H9 (cell line): ENCODE data around the gene SLC1A7. TPM values are rescaled to one million over a fixed set of nuclear protein-coding genes. Genes with fewer than 3 reads are reported as not detected.

Source experiments
- DNase-seq: peaks from one replicate; pipeline ENCODE4 v3.0.0-alpha.2; 2017
- H2AFZ ChIP-seq: one replicate; pipeline ENCODE4 v1.6.1; 2013; ENCODE audit warnings: mild to moderate bottlenecking, low read length, control low read depth, moderate library complexity
- H2AK5ac ChIP-seq: 2 replicates; pipeline ENCODE4 v1.6.1; 2013; ENCODE audit warnings: low read length, control low read depth, mixed read lengths; ENCODE audit not compliant: insufficient read length
- H2BK120ac ChIP-seq: one replicate; pipeline ENCODE4 v1.6.1; 2013; ENCODE audit warnings: low read depth, mild to moderate bottlenecking, low read length, control low read depth, inconsistent platforms; ENCODE audit not compliant: poor library complexity, severe bottlenecking
- H2BK12ac ChIP-seq: 2 replicates; pipeline ENCODE4 v1.6.1; 2013; ENCODE audit warnings: low read length, control low read depth, mixed read lengths, low read depth; ENCODE audit not compliant: insufficient read length
- H2BK15ac ChIP-seq: 2 replicates; pipeline ENCODE4 v1.6.1; 2013; ENCODE audit warnings: low read depth, low read length, control low read depth
- H2BK20ac ChIP-seq: one replicate; pipeline ENCODE4 v1.6.1; 2013; ENCODE audit warnings: low read depth, mild to moderate bottlenecking, low read length, control low read depth, inconsistent platforms; ENCODE audit not compliant: poor library complexity, severe bottlenecking
- H2BK5ac ChIP-seq: 2 replicates; pipeline ENCODE4 v1.6.1; 2013; ENCODE audit warnings: low read length, control low read depth, mixed read lengths; ENCODE audit not compliant: insufficient read length
- H3K14ac ChIP-seq: 2 replicates; pipeline ENCODE4 v1.6.1; 2013; ENCODE audit warnings: low read length, control low read depth; ENCODE audit not compliant: insufficient read depth
- H3K18ac ChIP-seq: 2 replicates; pipeline ENCODE4 v1.6.1; 2013; ENCODE audit warnings: low read depth, mild to moderate bottlenecking, mixed read lengths, low read length, control low read depth; ENCODE audit not compliant: insufficient read length
- H3K23ac ChIP-seq: 2 replicates; pipeline ENCODE4 v1.6.1; 2013; ENCODE audit warnings: low read length, control low read depth, mixed read lengths, low read depth; ENCODE audit not compliant: insufficient read length
- H3K23me2 ChIP-seq: 2 replicates; pipeline ENCODE4 v1.6.1; 2013; ENCODE audit warnings: low read depth, mild to moderate bottlenecking, mixed read lengths, low read length, control low read depth; ENCODE audit not compliant: insufficient read length, poor library complexity, severe bottlenecking
- H3K27ac ChIP-seq: 2 replicates; pipeline ENCODE4 v1.5.1; 2013; ENCODE audit warnings: low read length, control low read depth, mixed read lengths, low read depth; ENCODE audit not compliant: insufficient read length
- H3K27me3 ChIP-seq: 2 replicates; pipeline ENCODE4 v1.6.1; 2013; ENCODE audit warnings: low read length, control low read depth, inconsistent platforms; ENCODE audit not compliant: insufficient read depth
- H3K4ac ChIP-seq: 2 replicates; pipeline ENCODE4 v1.6.1; 2013; ENCODE audit warnings: low read depth, mild to moderate bottlenecking, control low read depth, inconsistent platforms, low read length, moderate library complexity
- H3K4me1 ChIP-seq: 2 replicates; pipeline ENCODE4 v1.6.1; 2013; ENCODE audit warnings: low read length, control low read depth, inconsistent platforms; ENCODE audit not compliant: insufficient read depth
- H3K4me2 ChIP-seq: 2 replicates; pipeline ENCODE4 v1.6.1; 2013; ENCODE audit warnings: low read length, control low read depth, mixed read lengths; ENCODE audit not compliant: insufficient read length, insufficient read depth
- H3K56ac ChIP-seq: 2 replicates; pipeline ENCODE4 v1.6.1; 2013; ENCODE audit warnings: low read depth, mild to moderate bottlenecking, mixed read lengths, low read length, control low read depth; ENCODE audit not compliant: insufficient read length
- H3K79me1 ChIP-seq: 2 replicates; pipeline ENCODE4 v1.6.1; 2013; ENCODE audit warnings: low read depth, mild to moderate bottlenecking, moderate library complexity, low read length, control low read depth, inconsistent platforms; ENCODE audit not compliant: insufficient read depth, poor library complexity, severe bottlenecking
- H3K79me2 ChIP-seq: 2 replicates; pipeline ENCODE4 v1.6.1; 2013; ENCODE audit warnings: low read length, control low read depth, inconsistent platforms; ENCODE audit not compliant: insufficient read depth
- H3K9ac ChIP-seq: 2 replicates; pipeline ENCODE4 v1.6.1; 2013; ENCODE audit warnings: low read length, control low read depth, mixed read lengths; ENCODE audit not compliant: insufficient read length; ENCODE audit errors: extremely low read depth
- H3K9me3 ChIP-seq: one replicate; pipeline ENCODE4 v1.6.1; 2013; ENCODE audit warnings: low read depth, low read length, inconsistent platforms; ENCODE audit not compliant: control insufficient read depth
- H3T11ph ChIP-seq: one replicate; pipeline ENCODE4 v1.6.1; 2013; ENCODE audit warnings: mild to moderate bottlenecking, low read length, control low read depth, inconsistent platforms
- H4K20me1 ChIP-seq: one replicate; pipeline ENCODE4 v1.6.1; 2013; ENCODE audit not compliant: control insufficient read depth, insufficient read length, insufficient read depth
- H4K5ac ChIP-seq: 2 replicates; pipeline ENCODE4 v1.6.1; 2013; ENCODE audit warnings: low read depth, mild to moderate bottlenecking, mixed read lengths, low read length, control low read depth; ENCODE audit not compliant: insufficient read length
- H4K8ac ChIP-seq: replicated peaks from 2 replicates; pipeline ENCODE4 v1.6.1; 2013; ENCODE audit warnings: low read length, control low read depth, mixed read lengths, low read depth; ENCODE audit not compliant: insufficient read length
- H4K91ac ChIP-seq: 2 replicates; pipeline ENCODE4 v1.6.1; 2013; ENCODE audit warnings: low read depth, mild to moderate bottlenecking, moderate library complexity, mixed read lengths, low read length, control low read depth; ENCODE audit not compliant: insufficient read length
- H3K27ac Mint-ChIP-seq, 3 experiments: 2 replicates in 2 of 3; 3 replicates in 1 of 3; pipeline ENCODE4 v1.8.0; 2020 to 2021; ENCODE audit warnings: mixed read lengths in 3 of 3, mild to moderate bottlenecking in 1 of 3, moderate library complexity in 1 of 3
- H3K27me3 Mint-ChIP-seq: 2 replicates; pipeline ENCODE4 v1.8.0; 2021; ENCODE audit warnings: low read depth, mild to moderate bottlenecking, moderate library complexity, mixed read lengths
- H3K36me3 Mint-ChIP-seq, 3 experiments: 2 replicates in 2 of 3; 3 replicates in 1 of 3; pipeline ENCODE4 v1.8.0; 2020 to 2021; ENCODE audit warnings: low read depth in 3 of 3, mixed read lengths in 3 of 3; ENCODE audit not compliant: insufficient read depth in 1 of 3
- H3K4me1 Mint-ChIP-seq, 2 experiments: 2 replicates each; pipeline ENCODE4 v1.8.0; 2020; ENCODE audit warnings: mixed read lengths in 2 of 2
- H3K4me3 Mint-ChIP-seq, 2 experiments: 2 replicates in 1 of 2; 3 replicates in 1 of 2; pipeline ENCODE4 v1.8.0; 2020 to 2021; ENCODE audit warnings: mild to moderate bottlenecking in 2 of 2, mixed read lengths in 2 of 2, moderate library complexity in 1 of 2
- H3K9me3 Mint-ChIP-seq, 2 experiments: 2 replicates in 1 of 2; 3 replicates in 1 of 2; pipeline ENCODE4 v1.8.0; 2020; ENCODE audit warnings: mild to moderate bottlenecking in 2 of 2, mixed read lengths in 2 of 2, moderate library complexity in 1 of 2
- WGBS: extraction: QIAGEN DNeasy Blood & Tissue Kit; methylation state at CpG from one replicate; pipeline ENCODE4 v1.1.7; 2013; ENCODE audit warnings: missing lambda C conversion rate, low lambda C conversion rate, mixed read lengths; ENCODE audit not compliant: insufficient read length; ENCODE audit errors: extremely low coverage; 5-methylcytosine and 5-hydroxymethylcytosine counted together
- total RNA-seq: library from RNA; stranded (reverse); gene quantifications from 2 replicates; pipeline ENCODE4 v1.2.1, GENCODE V29; 2021
- TF ChIP-seq, protein P1 (sequence below): fragments of 200-600 bp; sonication (generic); conservative IDR thresholded peaks from 3 replicates; pipeline ENCODE4 v1.8.0; 2021; ENCODE audit warnings: antibody characterized with exemption, mild to moderate bottlenecking

The SLC1A7 gene
- total RNA-seq, 1 experiment from 2014 or later = not detected

DNA sequence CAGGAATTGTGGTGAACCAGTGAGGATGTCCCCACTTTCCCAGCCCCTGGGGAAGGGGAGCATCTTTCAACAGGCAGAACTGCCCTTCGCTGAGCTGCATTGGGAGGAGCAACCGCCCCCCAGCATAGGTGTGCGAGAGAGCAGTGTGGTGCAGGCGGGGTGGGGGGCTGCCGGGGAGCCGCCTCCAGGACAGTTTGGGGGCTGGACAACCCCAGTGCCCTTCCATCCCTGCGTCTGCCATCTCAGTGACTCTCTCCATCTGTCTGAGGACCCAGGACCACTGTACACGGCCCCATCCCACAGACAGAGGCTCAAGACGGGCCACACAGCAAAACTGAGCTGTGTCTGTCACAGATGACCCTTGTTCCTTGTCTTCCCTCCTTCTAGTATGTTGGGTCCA, 66.3 kb downstream of the SLC1A7 start:
- no peak overlapping the region for H2BK12ac ChIP-seq
- Mint-ChIP-seq H3K4me1 (peaks cover 0 to 12% of the 10 kb centered on the region in 2 experiments; a peak in 2 of 4 replicates), H3K36me3 (no peaks in the 10 kb centered on the region), H3K27me3 (no peaks in the 10 kb centered on the region; the same call in none of the 2 replicates), H3K9me3 (no peaks in the 10 kb centered on the region), H3K4me3 (no peak overlapping the region), H3K27ac (no peak overlapping the region)
- no peak overlapping the region for H3K14ac ChIP-seq
- no peaks in the 10 kb centered on the region for H3K79me1 ChIP-seq
- no peaks in the 10 kb centered on the region for H3K79me2 ChIP-seq
- peak; percentile 18 for DNase-seq
- H3K9me3 ChIP-seq = no peaks in the 10 kb centered on the region
- H3K56ac ChIP-seq = no peak overlapping the region
- H3K23me2 ChIP-seq = peaks cover 3% of the 10 kb centered on the region
- H2BK120ac ChIP-seq = no peak overlapping the region
- H3K27me3 ChIP-seq = no peaks in the 10 kb centered on the region
- no peak overlapping the region for H4K8ac ChIP-seq
- no peak overlapping the region for H3T11ph ChIP-seq
- H3K27ac ChIP-seq = no peak overlapping the region
- no peak overlapping the region for H2AFZ ChIP-seq
- H3K18ac ChIP-seq = no peak overlapping the region
- WGBS = no CpG with 5 or more reads among the region's 9 CpGs
- no peak overlapping the region for H2AK5ac ChIP-seq
- no peak overlapping the region for H2BK15ac ChIP-seq
- H3K23ac ChIP-seq = no peak overlapping the region
- H3K4me1 ChIP-seq = no peaks in the 10 kb centered on the region
- no peak overlapping the region for H2BK20ac ChIP-seq
- no peak overlapping the region for H4K91ac ChIP-seq
- TF ChIP-seq, protein P1, sequence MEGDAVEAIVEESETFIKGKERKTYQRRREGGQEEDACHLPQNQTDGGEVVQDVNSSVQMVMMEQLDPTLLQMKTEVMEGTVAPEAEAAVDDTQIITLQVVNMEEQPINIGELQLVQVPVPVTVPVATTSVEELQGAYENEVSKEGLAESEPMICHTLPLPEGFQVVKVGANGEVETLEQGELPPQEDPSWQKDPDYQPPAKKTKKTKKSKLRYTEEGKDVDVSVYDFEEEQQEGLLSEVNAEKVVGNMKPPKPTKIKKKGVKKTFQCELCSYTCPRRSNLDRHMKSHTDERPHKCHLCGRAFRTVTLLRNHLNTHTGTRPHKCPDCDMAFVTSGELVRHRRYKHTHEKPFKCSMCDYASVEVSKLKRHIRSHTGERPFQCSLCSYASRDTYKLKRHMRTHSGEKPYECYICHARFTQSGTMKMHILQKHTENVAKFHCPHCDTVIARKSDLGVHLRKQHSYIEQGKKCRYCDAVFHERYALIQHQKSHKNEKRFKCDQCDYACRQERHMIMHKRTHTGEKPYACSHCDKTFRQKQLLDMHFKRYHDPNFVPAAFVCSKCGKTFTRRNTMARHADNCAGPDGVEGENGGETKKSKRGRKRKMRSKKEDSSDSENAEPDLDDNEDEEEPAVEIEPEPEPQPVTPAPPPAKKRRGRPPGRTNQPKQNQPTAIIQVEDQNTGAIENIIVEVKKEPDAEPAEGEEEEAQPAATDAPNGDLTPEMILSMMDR = no peak
- no peak overlapping the region for H2BK5ac ChIP-seq
- no peak overlapping the region for H4K5ac ChIP-seq
- H4K20me1 ChIP-seq = no peaks in the 10 kb centered on the region
- no peak overlapping the region for H3K4ac ChIP-seq
- no peak overlapping the region for H3K9ac ChIP-seq
- H3K4me2 ChIP-seq = no peak overlapping the region
